GM18511 (cell line): ENCODE data around the gene KLHL1.

Experiments
- ATAC-seq: cut with Tn5 transposase; IDR thresholded peaks from one replicate; pipeline ENCODE4 v1.9.1; 2021; ENCODE audit warnings: mild to moderate bottlenecking, moderate library complexity; ENCODE audit not compliant: unreplicated experiment

The KLHL1 gene

GRCh38 chr13:69690999-69691398, 417.3 kb downstream of the KLHL1 start:
- ATAC-seq = no peak

GRCh38 chr13:69683921-69684686, 424.1 kb downstream of the KLHL1 start:
- ATAC-seq = peak; percentile 77

- ATAC-seq = no peak
Observed at GRCh38 chr13:69681722-69682121, 426.5 kb downstream of the KLHL1 start.

GRCh38 chr13:69677343-69677742, 430.9 kb downstream of the KLHL1 start:
- no peak for ATAC-seq

- ATAC-seq = no peak
Observed at GRCh38 chr13:69676286-69676685, 432.0 kb downstream of the KLHL1 start.

- ATAC-seq = no peak
Observed at GRCh38 chr13:69660155-69660554, 448.1 kb downstream of the KLHL1 start.

- no peak for ATAC-seq
Observed at GRCh38 chr13:69657676-69658075, 450.6 kb downstream of the KLHL1 start.

- ATAC-seq = no peak
Observed at GRCh38 chr13:69654392-69654791, 453.9 kb downstream of the KLHL1 start.
